T-helper 2 cell treated with Interferon-gamma antibody and Interleukin-4, amounts not matched to agents 5 μg/mL and 100 μg/mL, for 36 hours (primary cell): ENCODE measurements around the gene TBX15.

ENCODE experiments used
- DNase-seq: peaks from one replicate; pipeline ENCODE4 v3.0.0; 2021; ENCODE audit warnings: low spot score
- H3K27ac Mint-ChIP-seq: one replicate; pipeline ENCODE4 v1.8.0; 2021; ENCODE audit warnings: mild to moderate bottlenecking, mixed read lengths
- H3K27me3 Mint-ChIP-seq: one replicate; pipeline ENCODE4 v1.8.0; 2021; ENCODE audit warnings: low read depth, mixed read lengths
- H3K36me3 Mint-ChIP-seq: one replicate; pipeline ENCODE4 v1.8.0; 2021; ENCODE audit warnings: low read depth, mixed read lengths
- H3K4me1 Mint-ChIP-seq: one replicate; pipeline ENCODE4 v1.8.0; 2021; ENCODE audit warnings: low read depth, mixed read lengths
- H3K4me3 Mint-ChIP-seq: one replicate; pipeline ENCODE4 v1.8.0; 2022; ENCODE audit warnings: mild to moderate bottlenecking, moderate library complexity, mixed read lengths
- H3K9me3 Mint-ChIP-seq: one replicate; pipeline ENCODE4 v1.8.0; 2021; ENCODE audit warnings: mixed read lengths

TBX15 gene

DNA sequence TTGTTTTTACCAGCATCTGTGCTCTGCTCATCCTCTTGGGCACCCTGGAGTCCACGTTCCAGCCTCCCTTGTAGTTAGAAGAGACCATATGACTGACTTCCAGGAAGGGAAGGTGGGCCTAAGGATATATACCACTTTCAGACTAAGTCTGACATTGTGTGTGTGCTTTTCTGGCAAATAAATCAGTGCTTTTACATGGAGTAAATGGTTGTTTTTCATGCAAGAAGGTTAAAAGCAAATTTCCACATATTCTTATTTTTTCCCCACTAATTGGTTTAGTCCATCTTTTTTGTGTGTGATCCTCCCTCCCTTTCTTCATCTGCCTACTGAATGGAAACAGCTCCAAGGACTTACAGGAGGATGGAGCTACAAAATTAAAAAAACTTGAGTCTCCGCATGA lies 119.8 kb downstream of the TBX15 start:
- H3K36me3 Mint-ChIP-seq = no peaks in the 10 kb centered on the region
- no peaks in the 10 kb centered on the region for H3K27me3 Mint-ChIP-seq
- H3K9me3 Mint-ChIP-seq = peaks cover 5% of the 10 kb centered on the region
- no peak overlapping the region for H3K4me3 Mint-ChIP-seq
- H3K27ac Mint-ChIP-seq = no peak overlapping the region
- no peak for DNase-seq
- no peaks in the 10 kb centered on the region for H3K4me1 Mint-ChIP-seq

DNA sequence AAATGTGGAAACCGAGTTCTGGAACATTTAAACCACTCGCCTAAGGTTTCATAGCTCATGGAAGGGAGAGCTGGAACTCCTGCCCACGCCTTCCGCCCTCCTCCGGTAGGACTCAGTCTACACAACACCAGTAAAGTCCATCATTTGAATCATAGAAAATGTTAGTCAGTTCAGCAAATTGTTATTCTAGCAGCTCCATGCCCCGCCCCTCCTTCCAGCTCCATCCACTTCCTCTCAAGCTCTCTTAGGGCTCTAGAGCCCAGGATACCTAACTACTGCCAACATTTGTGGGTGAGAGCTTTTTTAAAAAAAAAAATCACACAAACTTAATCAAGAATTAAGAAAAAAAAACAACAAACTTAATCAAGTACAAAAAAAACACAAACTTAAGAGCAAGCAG lies 121.8 kb downstream of the TBX15 start:
- no peaks in the 10 kb centered on the region for H3K27me3 Mint-ChIP-seq

GRCh38 chr1:118863688-118864087 lies 124.5 kb downstream of the TBX15 start:
- no peak for DNase-seq
- Mint-ChIP-seq H3K27me3 (no peaks in the 10 kb centered on the region), H3K4me3 (no peak overlapping the region), H3K4me1 (no peaks in the 10 kb centered on the region), H3K9me3 (peaks cover 9% of the 10 kb centered on the region), H3K27ac (no peak overlapping the region), H3K36me3 (no peaks in the 10 kb centered on the region)

More for the DNA sequence above, 121.8 kb downstream of the TBX15 start:
- no peak overlapping the region for H3K4me3 Mint-ChIP-seq
- DNase-seq = no peak
- H3K4me1 Mint-ChIP-seq = no peaks in the 10 kb centered on the region
- H3K36me3 Mint-ChIP-seq = no peaks in the 10 kb centered on the region
- no peak overlapping the region for H3K27ac Mint-ChIP-seq
- peaks cover 9% of the 10 kb centered on the region for H3K9me3 Mint-ChIP-seq

DNA sequence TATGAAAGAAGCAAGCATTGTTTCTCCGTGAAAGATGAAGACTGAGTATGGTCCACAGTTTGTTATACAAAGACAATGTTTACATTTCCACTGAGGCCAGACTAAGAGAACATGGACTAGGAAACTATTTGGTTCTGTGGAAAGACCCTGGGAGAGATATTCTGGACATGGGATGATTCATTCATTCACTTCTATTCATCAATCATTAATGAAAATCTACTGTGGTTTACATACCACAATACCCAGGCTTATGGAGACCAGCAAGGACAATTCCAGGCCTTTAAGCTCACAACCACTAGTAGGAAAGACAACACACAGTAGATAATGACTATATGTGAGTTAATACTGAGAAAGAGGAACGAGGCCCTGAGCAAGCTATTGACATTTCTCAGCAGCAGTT lies 125.4 kb downstream of the TBX15 start:
- Mint-ChIP-seq H3K27ac (no peak overlapping the region), H3K4me1 (no peaks in the 10 kb centered on the region), H3K4me3 (no peak overlapping the region), H3K27me3 (no peaks in the 10 kb centered on the region), H3K9me3 (peaks cover 9% of the 10 kb centered on the region), H3K36me3 (no peaks in the 10 kb centered on the region)
- DNase-seq = no peak

- Mint-ChIP-seq H3K4me1 (no peaks in the 10 kb centered on the region), H3K27me3 (no peaks in the 10 kb centered on the region), H3K36me3 (no peaks in the 10 kb centered on the region), H3K9me3 (peaks cover 9% of the 10 kb centered on the region), H3K27ac (no peak overlapping the region), H3K4me3 (no peak overlapping the region)
- DNase-seq = no peak
Observed at GRCh38 chr1:118861216-118861615, 126.9 kb downstream of the TBX15 start.

- Mint-ChIP-seq H3K36me3 (no peaks in the 10 kb centered on the region), H3K9me3 (peaks cover 9% of the 10 kb centered on the region), H3K4me3 (no peak overlapping the region), H3K27ac (no peak overlapping the region), H3K4me1 (no peaks in the 10 kb centered on the region), H3K27me3 (no peaks in the 10 kb centered on the region)
- no peak for DNase-seq
Observed at GRCh38 chr1:118859999-118860398, 128.1 kb downstream of the TBX15 start.

DNA sequence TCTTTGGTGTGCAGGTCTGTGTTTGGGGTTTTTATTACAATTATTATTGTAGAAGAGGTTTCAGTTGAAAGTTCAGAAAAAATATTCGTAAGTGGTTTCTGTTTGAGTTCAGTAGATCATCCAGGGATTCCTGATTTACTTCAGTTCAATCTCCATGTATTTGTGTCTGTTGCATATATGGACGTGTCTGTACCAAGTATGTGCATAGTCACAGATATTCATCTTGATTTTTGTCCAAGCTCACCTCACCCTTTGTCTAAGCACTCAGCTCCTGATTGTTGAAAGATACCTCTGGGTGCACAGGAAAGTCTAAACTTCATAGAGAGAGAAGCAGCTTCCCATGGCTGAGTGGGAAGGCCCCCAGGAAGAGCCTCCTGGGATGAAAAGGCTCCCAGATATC lies 141.7 kb downstream of the TBX15 start:
- Mint-ChIP-seq H3K4me1 (no peaks in the 10 kb centered on the region), H3K27me3 (no peaks in the 10 kb centered on the region), H3K9me3 (peaks cover 11% of the 10 kb centered on the region), H3K4me3 (no peak overlapping the region), H3K27ac (no peak overlapping the region), H3K36me3 (no peaks in the 10 kb centered on the region)
- DNase-seq = no peak

GRCh38 chr1:118842452-118843201 lies 145.5 kb downstream of the TBX15 start:
- Mint-ChIP-seq H3K9me3 (peaks cover 8% of the 10 kb centered on the region), H3K4me1 (no peaks in the 10 kb centered on the region), H3K27ac (no peak overlapping the region), H3K36me3 (no peaks in the 10 kb centered on the region), H3K27me3 (no peaks in the 10 kb centered on the region), H3K4me3 (no peak overlapping the region)
- DNase-seq = no peak

GRCh38 chr1:118841521-118841920 lies 146.6 kb downstream of the TBX15 start:
- peaks cover 8% of the 10 kb centered on the region for H3K9me3 Mint-ChIP-seq
- no peaks in the 10 kb centered on the region for H3K27me3 Mint-ChIP-seq
- no peaks in the 10 kb centered on the region for H3K4me1 Mint-ChIP-seq
- no peak overlapping the region for H3K4me3 Mint-ChIP-seq
- DNase-seq = no peak
- no peaks in the 10 kb centered on the region for H3K36me3 Mint-ChIP-seq
- H3K27ac Mint-ChIP-seq = no peak overlapping the region
